HL-60 (cell line): ENCODE measurements around the gene SURF2.

Experiments used
- GABPA ChIP-seq: IDR thresholded peaks from 2 replicates; pipeline ENCODE4 v1.6.1; 2012; ENCODE audit warnings: low read depth
- POLR2AphosphoS5 ChIP-seq: IDR thresholded peaks from 2 replicates; pipeline ENCODE4 v1.6.1; 2012; ENCODE audit warnings: low read depth
- TF ChIP-seq, protein P1 (sequence below): IDR thresholded peaks from one replicate; pipeline ENCODE4 v1.5.1; 2011; ENCODE audit warnings: low read length, control low read depth, inconsistent platforms; ENCODE audit not compliant: insufficient read depth
- TF ChIP-seq, protein P2 (sequence below): IDR thresholded peaks from 2 replicates; pipeline ENCODE4 v1.6.1; 2012; ENCODE audit warnings: low read depth; ENCODE audit not compliant: insufficient replicate concordance

- TF ChIP-seq, protein P1, sequence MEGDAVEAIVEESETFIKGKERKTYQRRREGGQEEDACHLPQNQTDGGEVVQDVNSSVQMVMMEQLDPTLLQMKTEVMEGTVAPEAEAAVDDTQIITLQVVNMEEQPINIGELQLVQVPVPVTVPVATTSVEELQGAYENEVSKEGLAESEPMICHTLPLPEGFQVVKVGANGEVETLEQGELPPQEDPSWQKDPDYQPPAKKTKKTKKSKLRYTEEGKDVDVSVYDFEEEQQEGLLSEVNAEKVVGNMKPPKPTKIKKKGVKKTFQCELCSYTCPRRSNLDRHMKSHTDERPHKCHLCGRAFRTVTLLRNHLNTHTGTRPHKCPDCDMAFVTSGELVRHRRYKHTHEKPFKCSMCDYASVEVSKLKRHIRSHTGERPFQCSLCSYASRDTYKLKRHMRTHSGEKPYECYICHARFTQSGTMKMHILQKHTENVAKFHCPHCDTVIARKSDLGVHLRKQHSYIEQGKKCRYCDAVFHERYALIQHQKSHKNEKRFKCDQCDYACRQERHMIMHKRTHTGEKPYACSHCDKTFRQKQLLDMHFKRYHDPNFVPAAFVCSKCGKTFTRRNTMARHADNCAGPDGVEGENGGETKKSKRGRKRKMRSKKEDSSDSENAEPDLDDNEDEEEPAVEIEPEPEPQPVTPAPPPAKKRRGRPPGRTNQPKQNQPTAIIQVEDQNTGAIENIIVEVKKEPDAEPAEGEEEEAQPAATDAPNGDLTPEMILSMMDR = no peak
- TF ChIP-seq, protein P2, sequence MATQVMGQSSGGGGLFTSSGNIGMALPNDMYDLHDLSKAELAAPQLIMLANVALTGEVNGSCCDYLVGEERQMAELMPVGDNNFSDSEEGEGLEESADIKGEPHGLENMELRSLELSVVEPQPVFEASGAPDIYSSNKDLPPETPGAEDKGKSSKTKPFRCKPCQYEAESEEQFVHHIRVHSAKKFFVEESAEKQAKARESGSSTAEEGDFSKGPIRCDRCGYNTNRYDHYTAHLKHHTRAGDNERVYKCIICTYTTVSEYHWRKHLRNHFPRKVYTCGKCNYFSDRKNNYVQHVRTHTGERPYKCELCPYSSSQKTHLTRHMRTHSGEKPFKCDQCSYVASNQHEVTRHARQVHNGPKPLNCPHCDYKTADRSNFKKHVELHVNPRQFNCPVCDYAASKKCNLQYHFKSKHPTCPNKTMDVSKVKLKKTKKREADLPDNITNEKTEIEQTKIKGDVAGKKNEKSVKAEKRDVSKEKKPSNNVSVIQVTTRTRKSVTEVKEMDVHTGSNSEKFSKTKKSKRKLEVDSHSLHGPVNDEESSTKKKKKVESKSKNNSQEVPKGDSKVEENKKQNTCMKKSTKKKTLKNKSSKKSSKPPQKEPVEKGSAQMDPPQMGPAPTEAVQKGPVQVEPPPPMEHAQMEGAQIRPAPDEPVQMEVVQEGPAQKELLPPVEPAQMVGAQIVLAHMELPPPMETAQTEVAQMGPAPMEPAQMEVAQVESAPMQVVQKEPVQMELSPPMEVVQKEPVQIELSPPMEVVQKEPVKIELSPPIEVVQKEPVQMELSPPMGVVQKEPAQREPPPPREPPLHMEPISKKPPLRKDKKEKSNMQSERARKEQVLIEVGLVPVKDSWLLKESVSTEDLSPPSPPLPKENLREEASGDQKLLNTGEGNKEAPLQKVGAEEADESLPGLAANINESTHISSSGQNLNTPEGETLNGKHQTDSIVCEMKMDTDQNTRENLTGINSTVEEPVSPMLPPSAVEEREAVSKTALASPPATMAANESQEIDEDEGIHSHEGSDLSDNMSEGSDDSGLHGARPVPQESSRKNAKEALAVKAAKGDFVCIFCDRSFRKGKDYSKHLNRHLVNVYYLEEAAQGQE = no peak
- no peak for TF ChIP-seq POLR2AphosphoS5
- no peak for TF ChIP-seq GABPA
Measured at GRCh38 chr9:133379153-133380086, 23.1 kb downstream of the SURF2 start.
